ENCODE data around the gene NACC1. TPM values are rescaled to one million over a fixed set of nuclear protein-coding genes. Genes with fewer than 3 reads are reported as not detected.

The NACC1 gene
- total and polyA plus RNA-seq, 2 of the 13 experiments (the other 11 are each of a cell fraction or from before 2014, with no cell fraction given) = 31.8 to 42.3 TPM

GRCh38 chr19:13155472-13156359 lies 37.7 kb downstream of the NACC1 start (continued):
- TF ChIP-seq PTBP1 (IDR thresholded peaks at IDR 0.05; ENCODE audit: low read depth, low read length, poor library complexity, severe bottlenecking) (no peak), ELF3 (CRISPR knock-in tag; IDR thresholded peaks at IDR 0.05) (no peak), KDM5A (IDR thresholded peaks at IDR 0.05; ENCODE audit: borderline replicate concordance, low read length) (no peak), CENPBD1 (CRISPR knock-in tag; IDR thresholded peaks at IDR 0.05; ENCODE audit: borderline replicate concordance, low read depth) (no peak), IRF1 (CRISPR knock-in tag; IDR thresholded peaks at IDR 0.05; ENCODE audit: low read depth) (no peak), DBP (CRISPR knock-in tag; IDR thresholded peaks at IDR 0.05; ENCODE audit: not compliant biosample characterization) (no peak), ZNF709 (CRISPR knock-in tag; IDR thresholded peaks at IDR 0.05) (peak; percentile 60), IKZF5 (CRISPR knock-in tag; IDR thresholded peaks at IDR 0.05) (no peak; the same call in 1 of the 2 replicates), SALL1 (CRISPR knock-in tag; IDR thresholded peaks at IDR 0.05) (no peak), ZNF382 (CRISPR knock-in tag; IDR thresholded peaks at IDR 0.05; ENCODE audit: borderline replicate concordance) (no peak), HOMEZ (CRISPR knock-in tag; IDR thresholded peaks at IDR 0.05; ENCODE audit: low read depth) (no peak), HNRNPUL1 (IDR thresholded peaks at IDR 0.05; ENCODE audit: low read depth, low read length) (no peak), KDM3A (CRISPR knock-in tag; IDR thresholded peaks at IDR 0.05; ENCODE audit: low read depth) (peak; percentile 46; the same call in 1 of the 2 replicates), CEBPG (CRISPR knock-in tag; IDR thresholded peaks at IDR 0.05) (no peak), ZNF326 (CRISPR knock-in tag; IDR thresholded peaks at IDR 0.05; ENCODE audit: borderline replicate concordance) (no peak), CREBL2 (CRISPR knock-in tag; IDR thresholded peaks at IDR 0.05; ENCODE audit: borderline replicate concordance) (no peak), HMGXB3 (CRISPR knock-in tag; IDR thresholded peaks at IDR 0.05; ENCODE audit: borderline replicate concordance) (no peak), MEIS1 (CRISPR knock-in tag; IDR thresholded peaks at IDR 0.05; ENCODE audit: borderline replicate concordance) (no peak), FOXO1 (CRISPR knock-in tag; IDR thresholded peaks at IDR 0.05) (no peak)

All from HepG2 (cell line).